ENCODE data around the gene IL10RB. TPM values are rescaled to one million over a fixed set of nuclear protein-coding genes. Genes with fewer than 3 reads are reported as not detected.

IL10RB gene
- total and polyA plus RNA-seq, 8 donors = 24.0 to 48.2 (median 30.1) TPM

GRCh38 chr21:33289199-33289819, 23.1 kb downstream of the IL10RB start:
- TF ChIP-seq CTCF (IDR thresholded peaks at IDR 0.05) = no peak
- peaks cover 12 to 14% of the 10 kb centered on the region in 2 donors for H3K4me1 ChIP-seq
- no peaks in the 10 kb centered on the region for H3K27me3 ChIP-seq
- peak overlapping the region; percentile 5 to 50 for H3K27ac ChIP-seq
- peaks cover 0 to 96% of the 10 kb centered on the region in 2 donors for H3K36me3 ChIP-seq
- intact Hi-C loops (cut with DNase I) = no loop called here
- no peaks in the 10 kb centered on the region for H3K9me3 ChIP-seq
- ATAC-seq (no peak), DNase-seq (no peak)
- no peak overlapping the region for H3K4me3 ChIP-seq

- TF ChIP-seq CTCF (IDR thresholded peaks at IDR 0.05) = no peak
- peaks cover 12 to 14% of the 10 kb centered on the region in 2 donors for H3K4me1 ChIP-seq
- no peak for DNase-seq
- no peaks in the 10 kb centered on the region for H3K27me3 ChIP-seq
- H3K27ac ChIP-seq = no peak overlapping the region
- no peaks in the 10 kb centered on the region for H3K9me3 ChIP-seq
- intact Hi-C loops (cut with DNase I) = no loop called here
- no peak overlapping the region for H3K4me3 ChIP-seq
- ATAC-seq = no peak
- peaks cover 0 to 96% of the 10 kb centered on the region in 2 donors for H3K36me3 ChIP-seq
These were observed 24.3 kb downstream of the IL10RB start for GRCh38 chr21:33290441-33290840.

- Histone ChIP-seq H3K36me3 (peaks cover 0 to 96% of the 10 kb centered on the region in 2 donors), H3K27ac (no peak overlapping the region), H3K4me3 (no peak overlapping the region), H3K27me3 (no peaks in the 10 kb centered on the region), H3K9me3 (no peaks in the 10 kb centered on the region), H3K4me1 (peaks cover 4% of the 10 kb centered on the region in 2 donors)
- no peak for TF ChIP-seq CTCF (IDR thresholded peaks at IDR 0.05)
- DNase-seq (no peak), ATAC-seq (no peak)
- intact Hi-C loops (cut with DNase I) = no loop called here
These were observed 25.5 kb downstream of the IL10RB start for GRCh38 chr21:33291686-33292085.

- no peak for DNase-seq
- H3K4me3 ChIP-seq = no peak overlapping the region
- ATAC-seq = no peak
- H3K27me3 ChIP-seq = no peaks in the 10 kb centered on the region
- peaks cover 0 to 98% of the 10 kb centered on the region in 2 donors for H3K36me3 ChIP-seq
- TF ChIP-seq CTCF (IDR thresholded peaks at IDR 0.05) = no peak
- intact Hi-C loops (cut with DNase I) = no loop called here
- no peaks in the 10 kb centered on the region for H3K9me3 ChIP-seq
- H3K4me1 ChIP-seq = peaks cover 0 to under 1% of the 10 kb centered on the region in 2 donors
- no peak overlapping the region for H3K27ac ChIP-seq
These were observed 26.6 kb downstream of the IL10RB start for GRCh38 chr21:33292724-33293123.

GRCh38 chr21:33293136-33293535, 27.0 kb downstream of the IL10RB start:
- no peak for ATAC-seq
- Histone ChIP-seq H3K4me1 (peaks cover 0 to 5% of the 10 kb centered on the region in 2 donors), H3K9me3 (no peaks in the 10 kb centered on the region), H3K27ac (no peak overlapping the region), H3K36me3 (peaks cover 0 to 98% of the 10 kb centered on the region in 2 donors), H3K4me3 (no peak overlapping the region), H3K27me3 (no peaks in the 10 kb centered on the region)
- no peak for TF ChIP-seq CTCF (IDR thresholded peaks at IDR 0.05)
- no peak for DNase-seq
- intact Hi-C loops (cut with DNase I) = no loop called here

Measured in left lung (tissue), 10 donors.